Hindlimb muscle (tissue), 1 donor: ENCODE data around the gene ACSS1. TPM values are rescaled to one million over a fixed set of nuclear protein-coding genes. Genes with fewer than 3 reads are reported as not detected.

ENCODE experiments used
- DNase-seq: peaks from one replicate; pipeline ENCODE4 v3.0.0-alpha.2; 2013
- polyA plus RNA-seq: library from polyadenylated mRNA; unstranded; fragments of 120-200 nt; gene quantifications from one replicate; pipeline ENCODE4 v1.2.1, GENCODE V29; 2013; ENCODE audit not compliant: insufficient read length

Gene ACSS1
- polyA plus RNA-seq, 1 donor, result 24.4 TPM

GRCh38 chr20:25030649-25031207 is 27.2 kb downstream of the ACSS1 start:
- DNase-seq, result no peak

GRCh38 chr20:25030007-25030648 is 27.8 kb downstream of the ACSS1 start:
- no peak for DNase-seq

- no peak for DNase-seq
These were observed 31.8 kb downstream of the ACSS1 start for GRCh38 chr20:25025986-25026605.

- DNase-seq, result no peak
These were observed 32.7 kb downstream of the ACSS1 start for GRCh38 chr20:25025091-25025861.

- DNase-seq, result no peak
These were observed 33.8 kb downstream of the ACSS1 start for GRCh38 chr20:25024171-25024570.

GRCh38 chr20:25023356-25023755 is 34.6 kb downstream of the ACSS1 start:
- DNase-seq, result no peak

GRCh38 chr20:25022680-25023079 is 35.3 kb downstream of the ACSS1 start:
- no peak for DNase-seq

- no peak for DNase-seq
These were observed 36.6 kb downstream of the ACSS1 start for GRCh38 chr20:25021336-25021735.

GRCh38 chr20:25020901-25021301 is 37.0 kb downstream of the ACSS1 start:
- DNase-seq, result no peak

GRCh38 chr20:25020345-25020744 is 37.6 kb downstream of the ACSS1 start:
- no peak for DNase-seq

GRCh38 chr20:25019381-25020155 is 38.4 kb downstream of the ACSS1 start:
- no peak for DNase-seq

GRCh38 chr20:25018841-25019240 is 39.1 kb downstream of the ACSS1 start:
- DNase-seq, result no peak

GRCh38 chr20:25018425-25018824 is 39.5 kb downstream of the ACSS1 start:
- no peak for DNase-seq

- DNase-seq, result no peak
These were observed 40.6 kb downstream of the ACSS1 start for GRCh38 chr20:25017257-25017803.

GRCh38 chr20:25016471-25016870 is 41.5 kb downstream of the ACSS1 start:
- DNase-seq, result no peak

GRCh38 chr20:25015986-25016385 is 42.0 kb downstream of the ACSS1 start:
- no peak for DNase-seq

- no peak for DNase-seq
These were observed 43.1 kb downstream of the ACSS1 start for GRCh38 chr20:25014816-25015215.

GRCh38 chr20:25013478-25014380 is 44.2 kb downstream of the ACSS1 start:
- DNase-seq, result no peak

- no peak for DNase-seq
These were observed 45.2 kb downstream of the ACSS1 start for GRCh38 chr20:25012616-25013189.

- DNase-seq, result no peak
These were observed 46.1 kb downstream of the ACSS1 start for GRCh38 chr20:25011831-25012241.

GRCh38 chr20:25011261-25011660 is 46.7 kb downstream of the ACSS1 start:
- DNase-seq, result no peak
